Muscle layer of duodenum (tissue), 2 donors: Measurements from ENCODE around the gene GRIN2D.
"Not testable (repeated sequence)": the region's sequence is repeated elsewhere in the genome, so short reads cannot be mapped to it uniquely, and the experiment has no call there.

Experiments used
- H3K27ac ChIP-seq: one replicate; pipeline ENCODE4 v1.7.0; 2013; ENCODE audit warnings: mild to moderate bottlenecking, low read length
- H3K27me3 ChIP-seq: one replicate; pipeline ENCODE4 v1.7.0; 2013; ENCODE audit warnings: low read depth, mild to moderate bottlenecking, control low read depth, low read length
- H3K36me3 ChIP-seq, 2 donors: one replicate each; pipeline ENCODE4 v1.7.0; 2013; ENCODE audit warnings: low read length in 2 of 2, control low read depth in 1 of 2, mild to moderate bottlenecking in 1 of 2; ENCODE audit not compliant: insufficient read depth in 2 of 2, control insufficient read depth in 1 of 2
- H3K4me1 ChIP-seq, 2 donors: one replicate each; pipeline ENCODE4 v1.7.0; 2013; ENCODE audit warnings: low read length in 2 of 2, mild to moderate bottlenecking in 2 of 2, control low read depth in 1 of 2, moderate library complexity in 1 of 2; ENCODE audit not compliant: insufficient read depth in 2 of 2, control insufficient read depth in 1 of 2
- H3K4me3 ChIP-seq, 2 donors: one replicate each; pipeline ENCODE4 v1.7.0; 2013; ENCODE audit warnings: low read length in 2 of 2, low read depth in 1 of 2, mild to moderate bottlenecking in 1 of 2
- H3K9me3 ChIP-seq, 2 donors: one replicate each; pipeline ENCODE4 v1.7.0; 2013; ENCODE audit warnings: low read length in 2 of 2, control low read depth in 1 of 2, mild to moderate bottlenecking in 1 of 2; ENCODE audit not compliant: control insufficient read depth in 1 of 2
- donor health status: healthy.

GRIN2D gene

DNA sequence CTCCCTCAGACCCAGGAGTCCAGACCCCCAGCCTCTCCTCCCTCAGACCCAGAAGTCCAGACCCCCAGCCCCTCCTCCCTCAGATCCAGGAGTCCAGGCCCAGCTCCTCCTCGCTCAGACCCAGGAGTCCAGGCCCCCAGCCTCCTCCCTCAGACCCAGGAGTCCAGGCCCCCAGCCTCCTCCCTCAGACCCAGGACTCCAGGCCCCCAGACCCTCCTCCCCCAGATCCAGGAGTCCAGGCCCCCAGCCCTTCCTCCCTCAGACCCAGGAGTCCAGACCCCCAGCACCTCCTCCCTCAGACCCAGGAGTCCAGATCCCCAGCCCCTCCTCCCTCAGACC lies 1.5 kb upstream of the GRIN2D start:
- Histone ChIP-seq H3K4me1 (peaks cover 0 to 24% of the 10 kb centered on the region in 2 donors), H3K27me3 (peaks cover 38% of the 10 kb centered on the region)
- H3K4me3 ChIP-seq: not testable (repeated sequence)

DNA sequence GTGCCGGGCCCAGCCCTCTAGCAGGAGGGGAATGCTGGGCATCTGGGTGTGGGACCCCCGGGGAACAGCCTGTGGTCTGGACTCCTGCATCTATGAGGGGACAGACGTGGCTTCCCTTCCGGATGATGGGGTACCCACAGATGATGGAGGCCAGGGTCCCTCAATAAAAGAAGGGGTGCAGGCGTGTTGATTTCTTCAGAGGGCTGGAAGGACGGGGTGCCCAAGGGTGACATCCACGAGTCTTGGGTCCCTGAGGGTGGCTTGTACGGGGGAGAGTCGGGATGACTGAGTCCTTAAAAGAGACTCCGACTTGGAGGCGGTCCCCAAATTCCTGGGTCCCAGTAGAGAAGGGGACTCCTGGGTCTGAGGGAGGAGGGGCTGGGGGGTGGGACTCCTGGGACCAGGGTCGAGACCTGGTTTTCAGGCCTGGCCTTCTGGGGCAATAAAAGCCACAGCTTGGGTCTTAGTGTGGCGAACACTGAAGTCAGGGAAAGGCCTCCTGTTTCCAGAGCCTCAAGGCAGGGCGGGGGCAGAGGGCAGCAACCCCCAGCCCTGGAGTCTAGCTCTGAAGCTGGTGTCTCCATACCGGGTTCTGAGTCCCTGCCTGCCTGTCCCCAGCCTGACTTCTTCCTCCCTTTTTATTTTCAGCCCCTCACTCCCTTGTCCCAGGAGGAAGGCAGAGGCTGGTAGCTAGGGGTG lies 459 bp upstream of the GRIN2D start:
- peaks cover 2 to 11% of the 10 kb centered on the region in 2 donors for H3K36me3 ChIP-seq
- no peak overlapping the region for H3K4me3 ChIP-seq

More for the DNA sequence above, 1.5 kb upstream of the GRIN2D start:
- not testable (repeated sequence) for H3K9me3 ChIP-seq, H3K27ac ChIP-seq
- peaks cover 8 to 19% of the 10 kb centered on the region in 2 donors for H3K36me3 ChIP-seq

DNA sequence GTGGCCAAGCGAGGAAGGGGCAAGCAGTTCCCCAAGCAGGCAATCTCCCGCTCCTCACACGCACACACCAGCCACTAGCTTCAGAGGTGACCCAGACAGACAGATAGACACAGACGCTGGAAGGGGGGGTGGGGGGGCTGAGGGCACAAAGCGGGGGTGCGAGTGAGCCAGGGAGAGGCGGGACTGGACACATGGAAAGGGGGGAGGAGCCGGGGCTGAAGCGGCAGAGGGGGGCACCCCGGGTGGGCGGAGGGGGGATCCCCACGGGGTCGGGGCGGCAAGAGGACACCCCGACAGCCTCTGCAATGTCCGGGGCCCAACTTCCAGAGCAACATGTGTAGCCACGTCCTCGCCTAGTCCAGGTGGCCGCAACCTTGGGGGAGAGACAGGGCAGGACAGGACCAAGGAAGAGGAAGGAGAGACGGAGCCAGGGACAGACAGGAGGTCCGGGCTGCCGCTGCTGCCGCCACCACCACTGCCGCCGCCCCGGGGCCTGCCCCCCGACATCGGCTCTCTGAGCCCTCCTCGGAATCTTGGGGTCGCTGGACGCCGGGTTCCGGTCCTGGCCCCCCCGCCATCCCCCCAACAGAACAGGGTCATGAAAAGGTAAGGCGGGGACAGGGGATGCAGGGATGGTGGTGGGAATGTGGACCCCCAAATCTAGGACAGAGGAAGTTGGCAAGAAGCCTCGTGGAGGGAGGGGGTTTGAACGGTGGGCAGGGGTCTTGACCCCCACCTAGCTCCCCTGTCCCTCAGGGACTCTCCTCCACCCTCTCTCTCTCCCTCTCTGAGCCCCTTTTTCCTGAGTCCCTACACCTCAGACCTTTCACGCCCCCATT lies 1.1 kb downstream of the GRIN2D start:
- H3K4me3 ChIP-seq: no peak overlapping the region

More for the DNA sequence above, 459 bp upstream of the GRIN2D start:
- H3K27me3 ChIP-seq: peaks cover 49% of the 10 kb centered on the region
- H3K9me3 ChIP-seq: no peaks in the 10 kb centered on the region
- H3K27ac ChIP-seq: no peak overlapping the region
- H3K4me1 ChIP-seq: peaks cover 0 to 24% of the 10 kb centered on the region in 2 donors

DNA sequence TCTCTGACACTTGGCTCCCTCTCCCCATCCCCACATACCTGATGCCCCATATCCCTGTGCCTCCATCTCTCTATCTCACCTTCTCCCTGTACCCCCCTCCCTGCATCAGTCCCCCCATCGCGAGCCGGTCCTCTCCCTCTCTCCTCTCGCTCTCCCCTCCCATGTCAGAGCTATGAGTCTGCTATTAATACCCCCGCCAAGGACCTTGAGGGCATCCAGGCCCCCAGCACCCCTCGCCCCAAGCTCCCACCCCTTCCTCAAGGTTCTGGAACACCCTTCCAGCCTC lies 1.6 kb downstream of the GRIN2D start:
- Histone ChIP-seq H3K4me1 (peaks cover 0 to 17% of the 10 kb centered on the region in 2 donors), H3K36me3 (no peaks in the 10 kb centered on the region), H3K4me3 (no peak overlapping the region), H3K27ac (no peak overlapping the region), H3K27me3 (peaks cover 50% of the 10 kb centered on the region), H3K9me3 (no peaks in the 10 kb centered on the region)

More for the DNA sequence above, 1.1 kb downstream of the GRIN2D start:
- Histone ChIP-seq H3K4me1 (peaks cover 0 to 21% of the 10 kb centered on the region in 2 donors), H3K36me3 (no peaks in the 10 kb centered on the region), H3K27me3 (peaks cover 50% of the 10 kb centered on the region), H3K9me3 (no peaks in the 10 kb centered on the region), H3K27ac (no peak overlapping the region)

DNA sequence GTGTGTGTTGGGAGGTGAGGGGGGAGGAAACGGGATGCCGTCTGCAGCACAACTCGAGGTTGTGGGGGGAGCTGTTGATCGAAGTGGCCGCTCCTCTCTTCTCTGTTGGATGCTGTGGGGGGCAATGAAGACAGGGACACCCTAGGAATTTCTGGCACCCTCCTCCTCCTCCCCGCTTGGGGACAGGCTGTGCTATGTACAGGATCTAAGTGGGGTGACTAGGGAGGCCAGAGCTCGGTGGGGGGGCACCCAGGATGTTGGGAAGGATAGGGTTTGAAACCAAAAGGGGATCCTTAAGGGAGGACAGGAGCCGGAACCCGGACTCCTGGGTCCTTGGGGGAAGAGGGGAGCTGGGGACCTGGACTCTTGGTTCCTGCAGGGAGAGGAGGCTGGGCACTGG lies 2.0 kb downstream of the GRIN2D start:
- no peak overlapping the region for H3K27ac ChIP-seq
- peaks cover 0 to 14% of the 10 kb centered on the region in 2 donors for H3K4me1 ChIP-seq
- no peaks in the 10 kb centered on the region for H3K36me3 ChIP-seq
- no peak overlapping the region for H3K4me3 ChIP-seq
- H3K9me3 ChIP-seq: no peaks in the 10 kb centered on the region
- H3K27me3 ChIP-seq: peaks cover 50% of the 10 kb centered on the region

DNA sequence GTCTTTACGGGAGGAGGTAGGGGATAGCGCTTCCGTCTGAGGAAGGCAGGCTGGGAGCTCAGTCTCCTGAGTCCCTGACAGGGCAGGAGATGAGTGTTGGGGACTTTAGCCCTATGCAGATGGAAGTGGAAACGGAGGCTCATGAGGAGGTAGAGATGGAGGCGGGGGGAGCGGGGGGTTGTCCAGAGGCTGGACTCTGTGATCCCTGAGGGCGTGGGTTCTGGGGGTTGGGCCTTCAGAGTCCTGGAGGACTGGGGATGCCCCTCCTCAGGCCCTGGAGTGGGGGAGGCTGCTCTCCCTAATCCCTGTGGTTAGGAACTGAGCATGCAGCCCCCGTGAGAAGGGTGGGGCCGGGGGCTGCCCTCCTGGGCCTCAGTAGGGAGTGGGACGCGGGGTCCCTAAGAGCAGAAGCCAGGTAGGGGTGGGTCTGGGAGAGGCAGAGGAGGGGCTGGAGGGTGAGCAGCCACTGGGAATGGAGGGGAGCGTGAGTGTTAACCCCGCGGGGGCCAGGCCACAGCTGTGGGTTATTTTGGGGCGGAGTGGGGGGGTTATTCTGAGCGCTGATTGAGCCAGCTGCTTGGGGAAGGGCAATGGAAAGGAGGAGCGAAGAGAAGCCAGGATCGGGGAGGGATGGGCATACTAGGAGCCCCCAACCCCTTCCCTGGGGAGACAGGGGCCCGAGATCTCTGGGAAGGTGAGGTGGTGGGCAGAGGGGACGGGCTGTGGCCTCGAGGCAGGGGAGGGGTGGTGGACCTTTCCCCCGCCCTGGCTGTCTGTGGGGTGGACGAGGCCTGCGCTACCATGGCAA lies 2.8 kb downstream of the GRIN2D start:
- no peak overlapping the region for H3K4me3 ChIP-seq
- peaks cover 0 to 14% of the 10 kb centered on the region in 2 donors for H3K4me1 ChIP-seq
- H3K36me3 ChIP-seq: no peaks in the 10 kb centered on the region
- peaks cover 50% of the 10 kb centered on the region for H3K27me3 ChIP-seq
- no peaks in the 10 kb centered on the region for H3K9me3 ChIP-seq
- no peak overlapping the region for H3K27ac ChIP-seq

DNA sequence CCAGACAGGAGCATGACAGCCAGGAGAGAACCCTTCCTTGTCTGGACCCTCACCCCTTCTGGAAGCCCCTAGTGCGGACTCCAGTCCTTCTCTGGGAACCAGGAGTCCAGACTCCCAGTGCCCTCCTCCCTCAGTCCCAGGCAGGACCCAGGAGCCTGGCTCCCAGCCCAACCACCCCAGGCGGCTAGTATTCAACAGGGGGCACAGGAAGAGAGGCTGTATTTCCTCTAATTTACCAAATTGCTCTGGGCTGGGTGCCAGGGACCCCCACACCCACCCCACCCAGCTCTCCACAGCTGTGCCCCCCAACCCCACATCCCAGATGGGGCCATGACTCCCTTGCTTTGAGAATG lies 3.3 kb downstream of the GRIN2D start:
- no peak overlapping the region for H3K4me3 ChIP-seq
- no peaks in the 10 kb centered on the region for H3K36me3 ChIP-seq
- H3K27ac ChIP-seq: no peak overlapping the region
- H3K9me3 ChIP-seq: no peaks in the 10 kb centered on the region
- H3K4me1 ChIP-seq: peaks cover 0 to 14% of the 10 kb centered on the region in 2 donors
- H3K27me3 ChIP-seq: peaks cover 50% of the 10 kb centered on the region

DNA sequence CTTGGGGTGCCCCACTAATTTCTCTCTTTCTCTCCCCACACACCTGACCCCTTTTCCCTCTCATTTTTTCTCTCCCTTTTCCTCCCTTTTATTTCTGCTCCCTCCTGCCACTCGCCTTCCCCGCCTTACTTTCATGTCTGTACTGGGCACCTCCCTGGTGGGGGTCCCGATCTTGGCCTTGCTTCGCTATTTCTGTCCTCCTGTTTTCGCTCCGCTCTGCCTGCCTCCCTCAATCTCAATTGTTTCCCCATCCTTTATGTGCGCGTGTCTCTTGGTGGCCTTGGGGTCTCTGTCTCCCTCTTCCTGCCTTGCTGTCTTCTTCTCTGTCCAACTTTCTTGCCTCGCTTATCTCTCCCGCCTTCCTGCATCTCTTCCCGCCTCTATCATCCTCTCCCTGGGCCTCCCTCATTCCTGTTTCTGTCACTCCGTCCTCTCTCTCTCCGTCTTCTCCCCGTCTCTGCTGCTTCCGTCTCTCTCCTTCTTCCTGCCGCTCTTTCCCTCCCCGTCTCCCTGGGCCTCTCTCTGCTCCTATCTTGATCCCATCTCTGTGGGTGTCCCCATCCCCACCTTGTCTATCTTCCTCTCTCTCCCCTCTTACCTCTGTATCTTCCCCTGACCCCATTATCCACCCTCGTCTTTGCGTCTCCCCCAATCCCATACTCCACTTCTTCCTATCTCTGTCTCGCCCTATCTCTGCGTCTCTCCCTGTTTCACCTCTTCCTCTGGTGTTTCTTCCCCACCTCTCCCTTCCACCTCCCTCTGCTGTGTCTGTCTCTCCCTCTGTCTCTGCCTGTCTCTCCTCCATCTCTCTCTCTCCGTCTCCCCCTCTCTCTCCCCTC lies 4.0 kb downstream of the GRIN2D start:
- H3K27me3 ChIP-seq: peaks cover 50% of the 10 kb centered on the region
- H3K9me3 ChIP-seq: no peaks in the 10 kb centered on the region
- no peak overlapping the region for H3K27ac ChIP-seq
- H3K4me3 ChIP-seq: peak overlapping the region; percentile 28 to 30
- no peaks in the 10 kb centered on the region for H3K36me3 ChIP-seq
- H3K4me1 ChIP-seq: peaks cover 0 to 14% of the 10 kb centered on the region in 2 donors

DNA sequence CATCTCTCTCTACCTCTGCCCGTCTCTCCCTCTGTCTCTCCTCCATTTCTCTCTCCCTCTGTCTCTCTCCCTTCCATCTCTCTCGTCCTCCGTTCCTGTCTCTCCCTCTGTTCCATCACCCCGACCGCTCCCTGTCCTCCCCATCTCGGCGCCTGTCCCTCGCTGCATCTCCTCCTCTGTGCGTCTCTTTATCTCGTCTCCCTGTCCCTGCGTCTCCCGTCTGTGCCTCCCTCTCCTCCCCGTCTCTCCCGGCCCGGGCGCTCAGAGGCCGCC lies 4.6 kb downstream of the GRIN2D start:
- no peaks in the 10 kb centered on the region for H3K36me3 ChIP-seq
- H3K4me1 ChIP-seq: peaks cover 0 to 14% of the 10 kb centered on the region in 2 donors
- H3K27me3 ChIP-seq: peaks cover 49% of the 10 kb centered on the region
- peak overlapping the region; percentile 28 to 30 for H3K4me3 ChIP-seq
- no peaks in the 10 kb centered on the region for H3K9me3 ChIP-seq
- H3K27ac ChIP-seq: no peak overlapping the region

DNA sequence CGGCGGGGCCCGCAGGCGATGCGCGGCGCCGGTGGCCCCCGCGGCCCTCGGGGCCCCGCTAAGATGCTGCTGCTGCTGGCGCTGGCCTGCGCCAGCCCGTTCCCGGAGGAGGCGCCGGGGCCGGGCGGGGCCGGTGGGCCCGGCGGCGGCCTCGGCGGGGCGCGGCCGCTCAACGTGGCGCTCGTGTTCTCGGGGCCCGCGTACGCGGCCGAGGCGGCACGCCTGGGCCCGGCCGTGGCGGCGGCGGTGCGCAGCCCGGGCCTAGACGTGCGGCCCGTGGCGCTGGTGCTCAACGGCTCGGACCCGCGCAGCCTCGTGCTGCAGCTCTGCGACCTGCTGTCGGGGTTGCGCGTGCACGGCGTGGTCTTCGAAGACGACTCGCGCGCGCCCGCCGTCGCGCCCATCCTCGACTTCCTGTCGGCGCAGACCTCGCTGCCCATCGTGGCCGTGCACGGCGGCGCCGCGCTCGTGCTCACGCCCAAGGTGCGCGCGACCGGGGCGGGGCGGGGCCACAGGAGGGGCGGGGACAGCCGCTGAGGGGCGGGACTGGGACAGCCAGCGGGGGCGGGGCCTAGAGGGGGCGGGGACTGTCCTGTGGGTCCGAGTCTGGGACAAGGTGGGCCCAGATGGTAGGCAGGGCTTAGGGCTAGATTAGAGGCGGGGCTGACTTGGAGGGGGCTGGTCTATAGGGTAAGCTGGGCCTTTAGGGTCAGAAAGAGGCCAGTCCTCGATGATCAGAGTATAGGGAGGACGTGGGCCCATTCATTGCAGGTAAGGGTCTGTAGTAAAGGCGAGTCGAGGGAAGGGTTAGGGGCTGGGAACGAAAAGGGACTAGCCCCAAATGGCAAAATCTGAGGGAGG lies 5.1 kb downstream of the GRIN2D start:
- H3K27ac ChIP-seq: no peak overlapping the region

More for the DNA sequence above, 5.1 kb downstream of the GRIN2D start:
- Histone ChIP-seq H3K27me3 (peaks cover 44% of the 10 kb centered on the region), H3K4me3 (peak overlapping the region; percentile 30 to 45), H3K36me3 (no peaks in the 10 kb centered on the region), H3K9me3 (no peaks in the 10 kb centered on the region), H3K4me1 (peaks cover 0 to 8% of the 10 kb centered on the region in 2 donors)
